Measurements from ENCODE around the gene GATAD2B. TPM values are rescaled to one million over a fixed set of nuclear protein-coding genes. Genes with fewer than 3 reads are reported as not detected.
A peak's percentile ranks its signal among the peaks of the same experiment; 100 is the strongest.

The GATAD2B gene
- total RNA-seq, 4 donors from 2014 or later = 20.1 to 28.8 (median 21.5) TPM

- no peak for DNase-seq
- H3K4me3 ChIP-seq (replicated peaks in 1 of 3) = peak overlapping the region in 1 of 3 donors; percentile 89
- H3K9me3 ChIP-seq = no peaks in the 10 kb centered on the region
- H3K36me3 ChIP-seq = peaks cover 26 to 28% of the 10 kb centered on the region in 2 donors
- H3K27ac ChIP-seq = peak overlapping the region in 2 of 3 donors; percentile 88 to 98
- H3K27me3 ChIP-seq = no peaks in the 10 kb centered on the region
- peaks cover 9 to 18% of the 10 kb centered on the region in 2 donors for H3K4me1 ChIP-seq
- 76 to 83% methylated on average over 3 of the region's 3 CpGs for WGBS, 2 donors
- intact Hi-C loops (cut with DNase I) = loop anchor here (10.0 kb wide), 1 partner anchor 150 kb away; no protein-coding TSS in a partner anchor
- TF ChIP-seq POLR2A (IDR thresholded peaks at IDR 0.05) = no peak
- TF ChIP-seq, protein P1, sequence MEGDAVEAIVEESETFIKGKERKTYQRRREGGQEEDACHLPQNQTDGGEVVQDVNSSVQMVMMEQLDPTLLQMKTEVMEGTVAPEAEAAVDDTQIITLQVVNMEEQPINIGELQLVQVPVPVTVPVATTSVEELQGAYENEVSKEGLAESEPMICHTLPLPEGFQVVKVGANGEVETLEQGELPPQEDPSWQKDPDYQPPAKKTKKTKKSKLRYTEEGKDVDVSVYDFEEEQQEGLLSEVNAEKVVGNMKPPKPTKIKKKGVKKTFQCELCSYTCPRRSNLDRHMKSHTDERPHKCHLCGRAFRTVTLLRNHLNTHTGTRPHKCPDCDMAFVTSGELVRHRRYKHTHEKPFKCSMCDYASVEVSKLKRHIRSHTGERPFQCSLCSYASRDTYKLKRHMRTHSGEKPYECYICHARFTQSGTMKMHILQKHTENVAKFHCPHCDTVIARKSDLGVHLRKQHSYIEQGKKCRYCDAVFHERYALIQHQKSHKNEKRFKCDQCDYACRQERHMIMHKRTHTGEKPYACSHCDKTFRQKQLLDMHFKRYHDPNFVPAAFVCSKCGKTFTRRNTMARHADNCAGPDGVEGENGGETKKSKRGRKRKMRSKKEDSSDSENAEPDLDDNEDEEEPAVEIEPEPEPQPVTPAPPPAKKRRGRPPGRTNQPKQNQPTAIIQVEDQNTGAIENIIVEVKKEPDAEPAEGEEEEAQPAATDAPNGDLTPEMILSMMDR (IDR thresholded peaks at IDR 0.05) = no peak
Observed at GRCh38 chr1:153944827-153945117, 22.0 kb upstream of the GATAD2B start.

DNA sequence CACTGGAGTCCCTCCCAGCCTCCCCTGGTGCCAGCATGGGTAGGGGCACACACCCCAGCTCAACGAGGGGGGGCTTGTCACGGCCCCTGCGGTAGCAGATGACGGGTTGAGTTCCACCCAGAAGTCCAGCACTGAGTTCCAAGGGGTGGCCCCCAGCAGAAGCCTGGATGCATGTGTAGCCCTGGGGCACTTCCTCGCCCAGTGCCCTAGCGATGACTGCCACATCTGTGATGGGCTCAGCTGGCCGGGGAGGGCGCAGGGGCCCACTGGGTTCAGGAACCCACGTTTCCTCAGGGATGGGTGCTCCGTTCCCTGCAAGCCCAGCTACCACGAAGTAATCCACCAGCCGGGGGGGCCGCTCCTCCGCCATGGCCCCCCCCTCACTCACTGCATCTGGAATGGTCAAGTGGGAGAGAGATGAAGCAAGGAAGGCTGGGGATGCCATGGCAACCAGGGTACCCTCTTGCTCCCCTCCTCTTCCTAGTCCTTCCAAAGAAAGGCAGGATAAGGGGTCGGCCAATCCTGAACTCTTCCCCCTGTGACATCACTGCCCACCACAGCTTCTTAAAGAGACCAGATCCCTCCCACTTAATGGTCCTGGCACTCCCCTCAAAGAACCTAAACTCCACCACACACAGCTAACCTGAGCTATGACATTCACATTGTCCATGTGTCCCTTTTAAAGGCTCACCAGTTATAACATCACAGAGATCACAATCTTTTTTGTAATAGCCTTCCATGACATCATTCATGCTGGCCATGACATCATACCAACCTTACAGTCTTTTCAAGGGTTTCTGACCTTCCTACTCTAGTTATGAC lies 21.4 kb upstream of the GATAD2B start:
- Histone ChIP-seq H3K27ac (peak overlapping the region in 2 of 3 donors; percentile 88 to 98), H3K4me3 (replicated peaks in 1 of 3) (no peak overlapping the region), H3K4me1 (peaks cover 9 to 18% of the 10 kb centered on the region in 2 donors), H3K9me3 (no peaks in the 10 kb centered on the region), H3K36me3 (peaks cover 26 to 31% of the 10 kb centered on the region in 2 donors), H3K27me3 (no peaks in the 10 kb centered on the region)
- no peak for DNase-seq
- 77 to 91% methylated on average over 5 to 7 of the region's 15 CpGs for WGBS, 2 donors
- intact Hi-C loops (cut with DNase I) = loop anchor here (10.0 kb wide), 1 partner anchor 149 kb away; no protein-coding TSS in a partner anchor
- TF ChIP-seq, protein P1 (IDR thresholded peaks at IDR 0.05) = no peak
- TF ChIP-seq POLR2A (IDR thresholded peaks at IDR 0.05) = no peak

GRCh38 chr1:153942766-153943549 lies 20.2 kb upstream of the GATAD2B start:
- Histone ChIP-seq H3K9me3 (no peaks in the 10 kb centered on the region), H3K27ac (no peak overlapping the region), H3K4me3 (replicated peaks in 1 of 3) (no peak overlapping the region), H3K36me3 (peaks cover 16 to 25% of the 10 kb centered on the region in 2 donors), H3K4me1 (peaks cover 9 to 18% of the 10 kb centered on the region in 2 donors), H3K27me3 (no peaks in the 10 kb centered on the region)
- intact Hi-C loops (cut with DNase I) = loop anchor here (10.0 kb wide), 1 partner anchor 148 kb away; no protein-coding TSS in a partner anchor
- TF ChIP-seq POLR2A (IDR thresholded peaks at IDR 0.05) = no peak
- 85 to 95% methylated on average over 10 to 11 of the region's 11 CpGs for WGBS, 2 donors
- DNase-seq = no peak

DNA sequence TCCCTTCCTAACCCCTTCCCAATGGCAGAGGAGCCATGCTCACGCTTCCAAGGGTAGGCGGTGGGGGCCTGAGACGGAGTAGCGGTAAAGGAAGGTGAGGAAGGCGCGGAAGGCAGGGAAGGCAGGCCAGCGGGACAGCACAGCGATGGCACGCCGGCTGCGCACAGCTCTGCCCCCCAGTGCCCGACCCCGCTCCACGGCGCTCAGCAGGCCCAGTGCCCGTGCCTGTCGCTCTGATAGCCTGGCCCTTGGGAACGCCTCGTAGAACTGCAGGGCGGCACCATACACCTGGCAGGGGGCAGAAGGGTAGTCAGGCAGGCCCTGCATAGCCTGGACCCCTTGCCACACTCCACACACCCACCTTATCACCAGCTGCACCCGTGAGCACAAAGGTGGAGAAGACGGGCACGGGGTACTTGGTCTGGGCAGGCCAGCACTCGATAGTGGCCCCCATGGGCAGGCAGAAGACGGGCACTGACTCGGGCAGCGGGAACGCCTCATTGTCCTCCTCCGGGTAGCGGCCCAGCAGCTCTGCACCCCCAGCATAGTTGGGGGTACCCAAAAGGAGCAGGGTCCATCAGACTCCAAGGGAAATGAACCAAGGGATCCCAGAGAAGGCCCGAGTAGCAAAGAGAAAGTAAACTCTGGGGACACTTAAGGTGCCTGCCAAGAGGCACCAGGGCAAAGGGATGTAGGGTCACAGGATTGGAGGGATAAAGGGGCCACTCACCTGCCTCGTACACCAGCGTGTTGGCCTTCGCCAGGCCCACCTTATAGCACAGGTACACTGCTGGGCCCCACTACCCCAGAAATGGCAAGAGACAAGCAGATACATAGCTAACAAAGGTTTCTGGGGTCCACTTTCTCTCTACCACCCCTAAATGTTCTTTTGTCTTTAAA lies 19.3 kb upstream of the GATAD2B start:
- Histone ChIP-seq H3K27me3 (no peaks in the 10 kb centered on the region), H3K4me3 (replicated peaks in 1 of 3) (no peak overlapping the region), H3K9me3 (no peaks in the 10 kb centered on the region), H3K27ac (no peak overlapping the region), H3K36me3 (peaks cover 21 to 29% of the 10 kb centered on the region in 2 donors), H3K4me1 (peaks cover 9 to 17% of the 10 kb centered on the region in 2 donors)
- 93 to 97% methylated on average over 26 to 34 of the region's 34 CpGs for WGBS, 2 donors
- intact Hi-C loops (cut with DNase I) = loop anchor here (10.0 kb wide), 1 partner anchor 147 kb away; no protein-coding TSS in a partner anchor
- TF ChIP-seq, protein P1 (IDR thresholded peaks at IDR 0.05) = no peak
- no peak for TF ChIP-seq POLR2A (IDR thresholded peaks at IDR 0.05)
- no peak for DNase-seq

- peaks cover 34 to 42% of the 10 kb centered on the region in 2 donors for H3K36me3 ChIP-seq
- H3K27me3 ChIP-seq = no peaks in the 10 kb centered on the region
- intact Hi-C loops (cut with DNase I) = loop anchor here (10.0 kb wide), 1 partner anchor 146 kb away; no protein-coding TSS in a partner anchor
- H3K27ac ChIP-seq = no peak overlapping the region
- no peak for TF ChIP-seq POLR2A (IDR thresholded peaks at IDR 0.05)
- TF ChIP-seq, protein P1 (IDR thresholded peaks at IDR 0.05) = no peak
- DNase-seq = no peak
- H3K4me1 ChIP-seq = peaks cover 9 to 12% of the 10 kb centered on the region in 2 donors
- no peaks in the 10 kb centered on the region for H3K9me3 ChIP-seq
- H3K4me3 ChIP-seq (replicated peaks in 1 of 3) = no peak overlapping the region
- WGBS, 2 donors = 91 to 97% methylated on average over 8 of the region's 8 CpGs
Observed at GRCh38 chr1:153940756-153941155, 18.0 kb upstream of the GATAD2B start.

All from thyroid gland (tissue), 4 donors.